Testis (tissue), 3 donors: Measurements from ENCODE around the gene MMP26. TPM values are rescaled to one million over a fixed set of nuclear protein-coding genes. Genes with fewer than 3 reads are reported as not detected.

Experiments
- DNase-seq: peaks from one replicate; pipeline ENCODE4 v3.0.0-alpha.2; 2019
- H3K27ac ChIP-seq, 2 donors: fragments of 200-600 bp; sonication (generic); one replicate each; pipeline ENCODE4 v1.5.1; 2019
- H3K27me3 ChIP-seq: fragments of 200-600 bp; sonication (generic); one replicate; pipeline ENCODE4 v1.5.1; 2019
- H3K36me3 ChIP-seq: fragments of 200-600 bp; sonication (generic); one replicate; pipeline ENCODE4 v1.5.1; 2017; ENCODE audit warnings: low read depth; ENCODE audit errors: missing control alignments
- H3K4me1 ChIP-seq: fragments of 200-600 bp; sonication (generic); one replicate; pipeline ENCODE4 v1.5.1; 2019
- H3K4me3 ChIP-seq, 2 donors: fragments of 200-600 bp; sonication (generic); one replicate each; pipeline ENCODE4 v1.5.1; 2017 to 2019
- H3K9me3 ChIP-seq: fragments of 200-600 bp; sonication (generic); one replicate; pipeline ENCODE4 v1.5.1; 2017
- POLR2A ChIP-seq: fragments of 450-650 bp; IDR thresholded peaks from one replicate; pipeline ENCODE4 v1.6.1; 2017; ENCODE audit warnings: antibody characterized with exemption, mild to moderate bottlenecking, moderate library complexity
- WGBS, 2 donors: methylation state at CpG; one replicate each; pipeline ENCODE4 v1.1.5; 2018; 5-methylcytosine and 5-hydroxymethylcytosine counted together
- intact Hi-C: fragments of 100-400 bp; cut with DNase I; formaldehyde crosslinking; loops from one replicate; pipeline ENCODE4 v1.15.1; 2023; ENCODE audit warnings: low total_unique reads
- polyA plus RNA-seq: library from polyadenylated mRNA; stranded (reverse); fragments of 350-450 nt; fragmentation: Illumina TruSeq; extraction: RNeasy Lipid Tissue Mini Kit (QIAGEN cat#74804); gene quantifications from one replicate; pipeline ENCODE4 v1.2.3, GENCODE V29; 2014; ENCODE audit warnings: low read depth, low replicate concordance; ENCODE audit not compliant: insufficient read depth
- total RNA-seq, 2 donors: library from RNA; depleted of rRNA; stranded (reverse); fragments of >200 nt; gene quantifications; one replicate each; pipeline ENCODE4 v1.2.3, GENCODE V29; 2016
- TF ChIP-seq, protein P1 (sequence below), 3 experiments: fragments of 450-650 bp in 2 of 3; fragments of 200-600 bp in 1 of 3; sonication (generic) in 1 of 3; IDR thresholded peaks; one replicate each; pipeline ENCODE4 v1.5.1; 2016 to 2019; ENCODE audit warnings: antibody characterized with exemption in 3 of 3, mild to moderate bottlenecking in 2 of 3, moderate library complexity in 1 of 3

MMP26 gene
- total and polyA plus RNA-seq, 3 donors from 2014 or later = 0.55 to 1.1 TPM; not detected in 1

DNA sequence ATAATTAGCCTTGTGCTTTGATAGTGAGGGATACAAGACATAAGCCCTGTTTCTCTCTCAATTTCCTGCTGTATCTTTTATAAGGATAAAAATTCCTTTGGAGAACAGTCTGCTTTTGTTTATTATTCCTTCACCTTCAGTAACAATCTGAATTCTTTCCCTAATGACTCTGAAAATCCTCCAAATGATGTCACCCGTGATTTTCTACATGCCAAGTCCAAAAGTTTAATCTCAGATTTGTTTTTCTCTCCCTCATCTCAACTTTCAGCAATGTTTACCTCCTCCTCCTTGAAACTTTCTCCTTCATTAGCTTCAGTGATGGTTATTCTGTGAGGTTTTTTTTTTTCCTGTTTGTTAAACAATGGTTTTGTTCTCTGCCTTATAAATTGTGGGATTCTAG, 9.1 kb upstream of the MMP26 start:
- no peak for DNase-seq
- H3K27ac ChIP-seq = no peak overlapping the region
- no peaks in the 10 kb centered on the region for H3K36me3 ChIP-seq
- TF ChIP-seq POLR2A = no peak
- TF ChIP-seq, protein P1, sequence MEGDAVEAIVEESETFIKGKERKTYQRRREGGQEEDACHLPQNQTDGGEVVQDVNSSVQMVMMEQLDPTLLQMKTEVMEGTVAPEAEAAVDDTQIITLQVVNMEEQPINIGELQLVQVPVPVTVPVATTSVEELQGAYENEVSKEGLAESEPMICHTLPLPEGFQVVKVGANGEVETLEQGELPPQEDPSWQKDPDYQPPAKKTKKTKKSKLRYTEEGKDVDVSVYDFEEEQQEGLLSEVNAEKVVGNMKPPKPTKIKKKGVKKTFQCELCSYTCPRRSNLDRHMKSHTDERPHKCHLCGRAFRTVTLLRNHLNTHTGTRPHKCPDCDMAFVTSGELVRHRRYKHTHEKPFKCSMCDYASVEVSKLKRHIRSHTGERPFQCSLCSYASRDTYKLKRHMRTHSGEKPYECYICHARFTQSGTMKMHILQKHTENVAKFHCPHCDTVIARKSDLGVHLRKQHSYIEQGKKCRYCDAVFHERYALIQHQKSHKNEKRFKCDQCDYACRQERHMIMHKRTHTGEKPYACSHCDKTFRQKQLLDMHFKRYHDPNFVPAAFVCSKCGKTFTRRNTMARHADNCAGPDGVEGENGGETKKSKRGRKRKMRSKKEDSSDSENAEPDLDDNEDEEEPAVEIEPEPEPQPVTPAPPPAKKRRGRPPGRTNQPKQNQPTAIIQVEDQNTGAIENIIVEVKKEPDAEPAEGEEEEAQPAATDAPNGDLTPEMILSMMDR (IDR thresholded peaks at IDR 0.05) = no peak
- peaks cover 5% of the 10 kb centered on the region for H3K4me1 ChIP-seq
- intact Hi-C loops = no loop called here
- H3K27me3 ChIP-seq = no peaks in the 10 kb centered on the region
- WGBS, 2 donors = 19 to 24% methylated on average over 1 of the region's 1 CpG
- H3K9me3 ChIP-seq = no peaks in the 10 kb centered on the region
- H3K4me3 ChIP-seq = no peak overlapping the region

DNA sequence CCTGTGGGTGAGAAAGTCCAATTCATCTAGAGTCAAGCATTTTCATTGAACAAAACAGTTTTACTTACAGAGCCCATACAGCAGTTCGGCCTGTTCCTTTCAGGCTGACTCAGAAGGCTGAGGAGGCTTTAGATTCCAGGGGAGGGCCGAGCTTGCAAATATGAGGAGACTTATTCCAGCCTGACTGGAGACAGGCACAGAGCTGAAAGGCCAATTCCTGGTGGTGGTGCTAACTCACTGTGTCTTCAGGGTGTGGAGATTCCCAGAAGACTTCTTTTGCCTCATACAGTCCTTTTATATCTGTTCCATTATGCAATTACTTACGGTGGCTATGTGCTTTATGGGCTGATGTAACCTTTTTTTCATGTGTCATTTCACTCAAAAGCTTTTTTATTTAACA, 7.0 kb upstream of the MMP26 start, which contains the start of gene OR51E2:
Gene OR51E2 (minus strand): TSS at position 269 of the 400 bp plus-strand sequence. CDS start 15,142 bp downstream, outside the sequence.
- Histone ChIP-seq H3K4me3 (no peak within 1 kb of the TSS), H3K27ac (no peak within 1 kb of the TSS), H3K36me3 (no peaks in the 10 kb centered on the region), H3K27me3 (no peaks in the 10 kb centered on the region), H3K4me1 (peaks cover 5% of the 10 kb centered on the region), H3K9me3 (no peaks in the 10 kb centered on the region)
- no peak for DNase-seq
- no peak for TF ChIP-seq POLR2A
- TF ChIP-seq, protein P1 (IDR thresholded peaks at IDR 0.05) = no peak
- intact Hi-C loops = no loop called here
- WGBS, 2 donors = 78 to 88% methylated on average over 3 of the region's 3 CpGs

DNA sequence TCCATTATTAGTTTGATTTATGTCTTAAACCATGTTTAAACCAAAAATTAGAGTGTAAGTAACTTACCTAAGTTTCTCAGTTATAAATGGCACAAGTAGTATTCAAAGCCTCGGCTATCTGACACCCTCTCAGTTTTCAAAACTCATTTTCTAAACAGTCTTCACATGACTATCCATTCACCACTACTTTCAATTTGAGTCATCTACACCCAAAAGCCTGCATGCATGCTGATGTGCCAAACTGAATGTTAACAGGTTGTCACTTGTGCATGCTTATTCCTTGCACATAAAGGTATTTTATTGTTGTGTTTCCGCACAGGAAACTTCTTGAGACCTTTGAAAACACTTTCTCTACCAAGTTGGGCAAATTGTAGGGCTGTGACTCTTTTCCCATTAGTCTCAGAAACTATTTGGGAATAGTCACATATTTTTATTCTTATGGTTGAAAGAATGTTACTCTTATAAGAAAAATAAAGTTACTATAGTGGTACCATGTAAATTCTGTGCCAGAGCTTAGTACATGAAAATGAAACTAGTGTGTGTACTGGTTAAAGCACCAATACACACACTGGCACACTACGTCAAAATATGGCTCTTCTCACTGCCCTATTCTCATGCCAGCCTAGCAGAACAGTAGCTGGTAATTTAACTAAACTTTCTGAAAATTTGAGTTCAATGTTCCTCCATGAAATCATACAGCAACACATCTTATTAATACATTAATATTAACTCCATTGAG, 4.7 kb upstream of the MMP26 start:
- no peaks in the 10 kb centered on the region for H3K27me3 ChIP-seq
- H3K4me1 ChIP-seq = peaks cover 2% of the 10 kb centered on the region
- no peaks in the 10 kb centered on the region for H3K36me3 ChIP-seq
- H3K27ac ChIP-seq = no peak overlapping the region
- WGBS, 2 donors = 92 to 93% methylated on average over 3 of the region's 3 CpGs
- TF ChIP-seq, protein P1 (IDR thresholded peaks at IDR 0.05) = no peak
- TF ChIP-seq POLR2A = no peak
- H3K9me3 ChIP-seq = no peaks in the 10 kb centered on the region
- no peak for DNase-seq
- H3K4me3 ChIP-seq = no peak overlapping the region
- intact Hi-C loops = no loop called here

DNA sequence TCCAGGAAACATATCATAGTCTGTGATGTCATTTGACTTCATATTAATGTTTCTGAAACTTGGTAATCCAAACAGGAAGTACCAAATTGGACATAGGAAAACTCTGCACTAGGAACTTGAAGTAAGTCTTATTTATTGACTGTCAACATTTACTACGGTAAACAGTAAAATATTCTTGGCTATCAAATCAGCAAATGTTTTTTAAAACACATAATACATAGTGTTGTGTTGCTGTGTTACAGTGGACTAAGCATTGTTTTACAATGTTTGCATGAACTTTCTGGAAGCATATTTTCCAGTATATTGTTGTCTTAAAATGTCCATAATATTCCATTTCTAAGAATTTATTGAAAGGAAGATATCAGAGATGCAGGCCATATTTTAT, 4.2 kb upstream of the MMP26 start:
- no peaks in the 10 kb centered on the region for H3K4me1 ChIP-seq
- intact Hi-C loops = no loop called here
- 74 to 79% methylated on average over 1 of the region's 1 CpG for WGBS, 2 donors
- TF ChIP-seq POLR2A = no peak
- TF ChIP-seq, protein P1 (IDR thresholded peaks at IDR 0.05) = no peak
- DNase-seq = no peak
- no peak overlapping the region for H3K4me3 ChIP-seq
- no peaks in the 10 kb centered on the region for H3K36me3 ChIP-seq
- no peak overlapping the region for H3K27ac ChIP-seq
- no peaks in the 10 kb centered on the region for H3K9me3 ChIP-seq
- no peaks in the 10 kb centered on the region for H3K27me3 ChIP-seq
